UCSD-AML1 (cell line): ENCODE data around the gene RIPOR1.
"Not testable (repeated sequence)": the region's sequence is repeated elsewhere in the genome, so short reads cannot be mapped to it uniquely, and the experiment has no call there.

Experiments used
- DNase-seq: peaks from one replicate; lab custom pipeline; 2025; ENCODE audit not compliant: unreplicated experiment; lab: John Stamatoyannopoulos, UW

Gene RIPOR1

GRCh38 chr16:67528222-67528869, at the start of gene RIPOR1:
RIPOR1 (plus strand) TSS chr16:67528829; CDS start chr16:67538447, 9,618 bp downstream.
- peak; percentile 63 for DNase-seq

DNA sequence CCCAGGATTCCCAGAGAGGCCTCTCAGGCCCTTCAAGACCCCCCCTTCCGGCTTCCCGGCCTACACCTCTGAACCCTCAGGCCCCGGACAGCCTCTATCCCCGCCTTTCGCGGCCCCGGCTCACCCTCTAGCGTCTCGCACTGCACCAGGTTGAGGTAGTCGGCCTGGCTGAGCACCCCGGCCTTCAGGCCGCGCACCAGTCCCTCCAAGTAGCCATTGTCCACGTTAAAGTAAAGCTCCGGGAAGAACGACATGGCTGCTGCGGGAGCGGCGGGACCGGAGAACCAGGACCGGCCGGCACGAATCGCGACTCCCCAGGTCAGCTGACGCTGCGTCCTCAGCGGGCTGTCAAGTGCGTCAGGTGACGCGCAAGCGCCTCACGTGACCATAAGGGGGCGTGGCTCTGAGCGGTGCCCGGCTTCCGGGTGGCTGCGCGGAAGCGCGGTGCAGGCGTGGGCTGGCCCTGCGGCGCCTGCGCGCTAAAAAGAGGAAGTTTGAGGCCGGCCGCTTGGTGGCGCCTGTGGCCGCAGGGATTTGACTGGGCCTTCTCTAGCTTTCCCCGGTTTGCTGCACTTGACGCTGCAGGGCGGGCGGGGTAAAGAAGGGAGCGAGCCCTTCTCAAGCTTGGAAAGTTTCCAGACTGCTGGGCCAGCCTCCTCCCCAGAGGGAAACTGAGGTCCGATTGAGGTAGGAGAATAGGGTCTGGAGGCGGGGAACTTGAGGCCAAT, 47.6 kb upstream of the RIPOR1 start, which contains the start of gene ATP6V0D1:
TSS of gene ATP6V0D1 (minus strand) at position 325 of the 728 bp plus-strand sequence. CDS start at position 254, 71 bp downstream.
- DNase-seq: peak; percentile 99

- DNase-seq: peak; percentile 69
Observed at GRCh38 chr16:67481561-67482232, 46.9 kb upstream of the RIPOR1 start.

DNA sequence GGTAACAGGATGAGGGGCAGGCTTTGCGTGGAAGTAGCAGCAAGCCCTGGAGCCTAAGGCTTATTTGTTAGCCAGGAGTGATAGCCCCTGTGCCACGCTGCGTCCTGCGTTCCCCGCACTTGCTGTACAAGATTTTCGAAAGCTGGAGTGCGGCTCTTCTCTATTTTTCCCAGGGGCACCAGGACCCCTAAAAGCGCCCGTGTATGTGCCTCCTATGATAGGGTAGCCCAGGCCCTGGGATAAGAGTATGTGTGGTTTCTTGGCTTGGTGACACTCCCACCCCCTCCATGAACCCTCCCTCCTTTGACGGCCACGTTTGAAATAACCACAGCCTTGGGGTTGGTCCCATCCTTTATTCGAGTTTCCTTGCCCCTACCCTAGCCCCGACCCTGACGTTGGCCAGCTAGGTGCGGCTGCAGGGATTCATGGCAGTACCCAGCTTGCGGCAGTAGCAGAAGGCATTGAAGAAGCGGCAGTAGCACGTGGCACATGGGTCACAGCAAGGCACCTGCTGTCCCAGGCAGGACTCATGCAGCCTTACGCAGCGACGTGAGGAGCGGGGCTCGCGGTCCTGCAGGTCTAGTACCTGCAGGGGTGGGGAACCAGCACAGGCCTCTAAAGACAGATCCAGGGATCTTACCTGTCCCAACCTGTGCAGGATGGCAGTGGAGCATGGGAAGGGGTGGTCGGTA, 46.2 kb upstream of the RIPOR1 start:
- no peak for DNase-seq

- no peak for DNase-seq
Observed at GRCh38 chr16:67483150-67483549, 45.5 kb upstream of the RIPOR1 start, which contains the start of gene AGRP. AGRP (minus strand) TSS chr16:67483547; CDS start chr16:67483398, 149 bp downstream.

DNA sequence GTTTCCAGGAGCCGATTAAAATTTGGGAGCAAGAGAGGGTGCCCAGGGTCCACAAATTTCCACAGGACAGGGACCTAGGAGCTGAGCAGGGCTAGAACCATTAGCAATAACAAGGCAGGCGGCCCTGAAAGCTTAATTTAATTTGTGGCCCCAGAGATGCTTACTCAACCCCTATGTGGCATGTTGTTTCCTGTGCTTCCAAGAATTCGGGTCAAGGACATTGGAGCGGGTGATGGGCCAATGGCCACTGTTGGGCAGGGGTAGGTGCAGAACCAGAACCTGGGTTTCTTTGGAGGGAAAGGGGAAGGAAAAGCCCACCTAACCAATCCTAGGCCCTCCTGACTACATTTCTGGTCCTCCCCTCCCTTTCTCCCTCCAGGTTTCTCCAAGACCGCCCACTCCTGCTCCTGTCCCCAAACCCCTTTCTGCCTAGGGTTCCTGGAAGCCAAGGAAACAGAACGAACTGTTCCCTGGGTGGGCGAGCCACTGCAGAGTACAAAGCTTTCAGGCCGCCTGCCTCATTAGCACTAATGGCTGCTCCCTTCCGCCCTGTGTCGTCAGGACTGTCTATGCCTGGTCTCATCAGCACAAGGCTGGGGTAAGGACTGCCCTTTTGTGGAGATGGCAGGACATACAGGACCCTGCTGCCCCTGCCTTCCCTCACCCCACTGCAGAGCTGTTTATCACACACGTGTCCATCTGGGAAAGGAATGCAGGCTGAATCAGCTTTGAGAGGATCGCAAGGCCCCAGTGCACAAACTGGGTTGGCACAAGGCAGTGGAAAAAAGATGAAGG, 44.7 kb upstream of the RIPOR1 start:
- DNase-seq: no peak

DNA sequence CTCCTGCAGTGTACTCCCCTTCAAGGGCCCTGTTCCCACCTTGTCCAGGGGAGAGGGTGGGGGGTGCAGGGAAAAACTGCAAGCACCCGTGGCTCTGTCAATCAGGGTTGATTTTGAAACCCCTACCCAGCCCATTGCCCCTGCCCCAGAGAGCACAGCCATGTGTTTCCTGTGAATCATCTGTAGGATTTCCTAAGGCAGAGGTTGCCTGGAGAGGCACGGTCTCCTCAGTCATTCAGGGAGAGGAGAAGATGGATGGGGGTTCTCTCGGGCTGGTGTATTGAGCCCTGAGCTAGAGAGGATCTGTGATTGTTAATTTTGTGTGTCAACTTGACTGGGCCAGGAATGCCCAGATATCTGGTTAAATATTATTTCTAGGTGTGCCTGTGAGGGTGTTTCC, 41.8 kb upstream of the RIPOR1 start:
- DNase-seq: peak; percentile 29

DNA sequence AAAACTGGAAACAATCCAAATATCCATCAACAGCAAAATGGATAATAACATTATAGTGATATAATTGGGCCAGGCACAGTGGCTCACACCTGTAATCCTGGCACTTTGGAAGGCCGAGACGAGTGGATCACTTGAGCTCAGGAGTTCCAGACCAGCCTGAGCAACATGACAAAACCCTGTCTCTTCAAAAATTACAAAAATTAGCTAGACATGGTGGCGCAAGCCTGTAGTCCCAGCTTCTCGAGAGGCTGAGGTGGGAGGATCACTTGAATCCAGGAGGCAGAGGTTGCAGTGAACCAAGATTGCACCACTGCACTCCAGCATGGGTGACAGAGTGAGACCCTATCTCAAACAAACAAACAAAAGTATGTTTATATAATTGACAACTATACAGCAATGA, 41.1 kb upstream of the RIPOR1 start:
- DNase-seq: not testable (repeated sequence)

DNA sequence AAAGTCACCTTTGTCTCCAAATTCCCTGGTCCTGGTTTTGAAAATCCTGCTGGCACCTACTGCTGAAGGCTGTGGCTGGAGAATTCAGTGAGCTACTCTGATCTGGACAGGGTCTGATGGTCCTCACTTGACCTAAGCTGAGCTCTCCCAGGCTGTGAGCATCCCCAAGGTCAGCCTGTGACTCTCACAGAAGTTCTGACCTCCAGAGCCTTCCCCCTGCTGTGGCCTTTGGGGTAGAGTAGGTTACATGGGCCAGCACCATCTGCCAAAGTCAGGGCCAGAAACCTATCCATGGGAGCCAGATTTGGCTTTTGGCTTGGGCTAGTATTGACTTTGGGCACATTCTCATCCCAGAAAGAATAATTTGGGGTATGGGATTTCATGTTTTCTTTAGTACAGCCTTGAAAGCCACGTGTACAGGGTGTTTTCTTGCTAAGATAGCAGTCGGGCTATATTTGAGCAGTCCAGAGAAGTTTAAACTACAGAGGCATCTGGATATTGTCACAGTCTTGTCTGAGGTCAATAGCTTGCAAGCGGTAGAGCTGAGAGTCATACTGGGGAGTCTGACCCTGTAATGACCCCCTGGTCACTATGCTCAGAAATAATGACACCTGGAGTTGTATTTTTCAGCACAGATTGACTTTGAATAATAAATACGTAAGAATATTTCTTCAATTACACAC, 39.1 kb upstream of the RIPOR1 start:
- no peak for DNase-seq

- no peak for DNase-seq
Observed at GRCh38 chr16:67490335-67491096, 38.1 kb upstream of the RIPOR1 start.

GRCh38 chr16:67499106-67499505, 29.5 kb upstream of the RIPOR1 start:
- no peak for DNase-seq

DNA sequence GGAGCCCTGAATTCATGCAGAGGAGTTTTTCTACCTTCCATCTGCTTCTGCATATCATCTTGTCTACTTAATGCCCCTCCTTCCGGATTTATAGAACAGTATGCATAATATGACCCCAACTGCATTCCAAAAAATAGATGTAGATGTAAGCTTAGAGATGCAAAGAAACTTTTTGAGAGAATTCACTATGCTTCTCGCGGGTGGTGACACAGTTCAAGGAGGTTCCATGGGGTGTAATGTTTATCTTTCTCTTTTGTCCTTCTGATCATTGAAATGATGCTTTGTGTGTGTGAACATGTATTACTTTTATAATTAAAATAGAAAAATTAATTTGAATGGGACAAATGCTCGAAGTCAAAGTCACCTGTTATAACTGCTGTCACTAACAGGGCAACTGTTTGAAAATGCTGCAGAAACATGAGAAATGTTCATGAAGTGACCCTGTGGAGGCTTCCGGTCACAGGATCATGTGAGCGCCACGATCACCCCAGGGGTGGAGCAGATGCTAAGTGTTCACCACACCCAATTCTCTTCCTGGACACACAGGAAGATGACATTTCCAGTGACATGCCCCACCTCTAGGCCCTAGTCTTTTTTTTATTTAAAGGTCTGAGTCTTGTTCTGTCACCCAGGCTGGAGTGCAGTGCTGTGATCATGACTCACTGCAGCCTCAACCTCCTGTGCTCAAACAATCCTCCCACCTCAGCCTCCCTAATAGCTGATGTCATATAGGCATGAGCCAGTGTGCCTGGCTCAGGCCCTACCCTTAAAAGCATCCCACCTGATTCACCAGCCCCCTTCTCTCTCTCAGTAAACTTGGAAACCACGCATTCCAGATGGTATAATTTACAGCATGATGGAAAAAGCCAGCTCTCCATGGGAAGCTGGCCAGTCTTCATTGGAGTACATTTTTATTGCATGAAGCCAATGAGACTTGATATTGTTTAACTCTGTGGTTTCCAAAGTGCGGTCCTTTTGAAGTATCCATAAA, 24.3 kb upstream of the RIPOR1 start:
- DNase-seq: no peak

DNA sequence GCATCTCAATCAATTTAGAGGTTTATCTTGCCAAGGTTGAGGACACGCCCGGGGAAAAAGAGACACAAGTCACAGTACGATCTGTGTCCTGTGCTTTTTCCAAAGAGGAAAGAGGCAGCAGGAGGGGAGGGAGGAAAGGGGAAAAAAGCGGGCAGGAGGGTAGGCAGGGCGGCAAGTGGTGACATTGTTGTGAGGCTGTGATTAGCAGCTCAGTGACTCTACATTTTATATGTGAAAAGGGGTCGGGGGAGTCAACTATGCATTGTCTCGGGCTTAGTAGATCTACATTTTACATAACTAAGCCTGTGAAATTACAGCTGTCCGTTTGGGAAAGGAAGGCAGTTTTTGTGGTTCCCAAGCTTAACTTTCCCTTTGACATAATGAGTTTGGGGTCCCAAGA, 22.2 kb upstream of the RIPOR1 start:
- no peak for DNase-seq

- DNase-seq: no peak
Observed at GRCh38 chr16:67509016-67509415, 19.6 kb upstream of the RIPOR1 start.

DNA sequence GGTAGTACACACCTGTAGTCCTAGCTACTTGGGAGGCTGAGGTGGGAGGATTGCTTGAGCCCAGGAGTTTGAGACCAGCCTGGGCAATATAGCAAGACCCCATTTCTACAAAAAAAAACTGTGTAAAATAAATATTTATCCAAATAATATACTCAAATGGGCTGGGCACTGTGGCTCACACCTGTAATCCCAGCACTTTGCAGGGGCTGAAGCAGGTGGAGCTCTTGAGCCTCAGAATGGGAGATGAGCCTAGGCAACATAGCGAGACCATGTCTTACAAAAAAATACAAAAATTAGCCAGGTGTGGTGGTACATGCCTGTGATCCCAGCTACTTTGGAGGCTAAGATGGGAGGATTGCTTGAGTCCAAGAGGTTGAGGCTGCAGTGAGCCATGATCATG, 14.7 kb upstream of the RIPOR1 start:
- not testable (repeated sequence) for DNase-seq

- DNase-seq: peak; percentile 76
Observed at GRCh38 chr16:67514382-67514828, 14.2 kb upstream of the RIPOR1 start.

- DNase-seq: no peak
Observed at GRCh38 chr16:67516296-67517154, 12.1 kb upstream of the RIPOR1 start.
